ENCODE measurements around the gene ATP1B3. TPM values are rescaled to one million over a fixed set of nuclear protein-coding genes. Genes with fewer than 3 reads are reported as not detected.

ATP1B3 gene
- polyA plus RNA-seq, 1 donor from 2014 or later: 131 TPM

GRCh38 chr3:141849056-141849815, 27.2 kb upstream of the ATP1B3 start:
- TF ChIP-seq SMC3 (conservative IDR thresholded peaks at IDR 0.05; ENCODE audit: poor library complexity) (no peak), EP300 (conservative IDR thresholded peaks at IDR 0.05; ENCODE audit: poor library complexity, severe bottlenecking) (no peak), REST (IDR thresholded peaks at IDR 0.05; ENCODE audit: borderline replicate concordance) (no peak), EZH2 (IDR thresholded peaks at IDR 0.05; ENCODE audit: borderline replicate concordance, insufficient read depth, low read length, poor library complexity, severe bottlenecking) (no peak), MXI1 (conservative IDR thresholded peaks at IDR 0.05; ENCODE audit: poor library complexity, severe bottlenecking) (no peak), POLR2AphosphoS5 (IDR thresholded peaks at IDR 0.05) (no peak), RAD21 (conservative IDR thresholded peaks at IDR 0.05) (no peak), TAF1 (IDR thresholded peaks at IDR 0.05; ENCODE audit: low read depth) (no peak)
- TF ChIP-seq, protein P1, sequence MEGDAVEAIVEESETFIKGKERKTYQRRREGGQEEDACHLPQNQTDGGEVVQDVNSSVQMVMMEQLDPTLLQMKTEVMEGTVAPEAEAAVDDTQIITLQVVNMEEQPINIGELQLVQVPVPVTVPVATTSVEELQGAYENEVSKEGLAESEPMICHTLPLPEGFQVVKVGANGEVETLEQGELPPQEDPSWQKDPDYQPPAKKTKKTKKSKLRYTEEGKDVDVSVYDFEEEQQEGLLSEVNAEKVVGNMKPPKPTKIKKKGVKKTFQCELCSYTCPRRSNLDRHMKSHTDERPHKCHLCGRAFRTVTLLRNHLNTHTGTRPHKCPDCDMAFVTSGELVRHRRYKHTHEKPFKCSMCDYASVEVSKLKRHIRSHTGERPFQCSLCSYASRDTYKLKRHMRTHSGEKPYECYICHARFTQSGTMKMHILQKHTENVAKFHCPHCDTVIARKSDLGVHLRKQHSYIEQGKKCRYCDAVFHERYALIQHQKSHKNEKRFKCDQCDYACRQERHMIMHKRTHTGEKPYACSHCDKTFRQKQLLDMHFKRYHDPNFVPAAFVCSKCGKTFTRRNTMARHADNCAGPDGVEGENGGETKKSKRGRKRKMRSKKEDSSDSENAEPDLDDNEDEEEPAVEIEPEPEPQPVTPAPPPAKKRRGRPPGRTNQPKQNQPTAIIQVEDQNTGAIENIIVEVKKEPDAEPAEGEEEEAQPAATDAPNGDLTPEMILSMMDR (IDR thresholded peaks at IDR 0.05; ENCODE audit: poor library complexity, severe bottlenecking): no peak
- H3K27ac ChIP-seq (ENCODE audit: low read length): no peak overlapping the region
- no peak overlapping the region for H3K4me3 ChIP-seq (ENCODE audit: low read length)
- H3K27me3 ChIP-seq (ENCODE audit: insufficient read depth, low read depth, low read length): no peaks in the 10 kb centered on the region
- no peak overlapping the region for H3K4me2 ChIP-seq (ENCODE audit: low read length)
- no peaks in the 10 kb centered on the region for H3K36me3 ChIP-seq (ENCODE audit: insufficient read depth, low read length)
- no peak overlapping the region for H3K9ac ChIP-seq (ENCODE audit: low read length)
- H3K9me2 ChIP-seq (ENCODE audit: insufficient read depth, low read length): no peaks in the 10 kb centered on the region
- H4K20me1 ChIP-seq (ENCODE audit: insufficient read depth): no peaks in the 10 kb centered on the region
- no peak overlapping the region for H2AFZ ChIP-seq (ENCODE audit: low read depth, low read length)
- H3K9me3 ChIP-seq (ENCODE audit: low read length): no peaks in the 10 kb centered on the region
- no peaks in the 10 kb centered on the region for H3F3A ChIP-seq (ENCODE audit: insufficient read depth, low read length, poor library complexity, severe bottlenecking)
- H3K79me2 ChIP-seq (replicated peaks; ENCODE audit: insufficient read depth, low read length): no peaks in the 10 kb centered on the region

DNA sequence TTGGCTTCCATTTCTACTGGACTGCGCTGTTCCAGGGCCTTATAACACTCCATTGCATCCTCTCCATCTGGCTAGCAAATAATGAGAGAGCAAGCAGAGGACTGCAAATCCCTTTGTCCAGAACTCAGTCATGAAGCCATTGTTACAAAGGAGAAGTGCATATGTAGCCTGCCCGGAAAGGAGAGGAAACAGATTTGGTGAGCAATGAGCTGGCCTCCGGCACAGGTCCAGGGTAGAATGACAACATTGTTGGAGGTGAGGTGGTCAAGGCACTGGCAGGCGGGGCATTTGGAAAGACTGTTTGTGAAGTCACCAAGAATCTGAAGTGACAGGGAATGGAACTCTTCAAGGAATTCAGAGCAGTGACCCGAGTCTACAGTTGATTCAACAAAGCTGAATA, 25.0 kb upstream of the ATP1B3 start:
- TF ChIP-seq REST (IDR thresholded peaks at IDR 0.05; ENCODE audit: borderline replicate concordance) (no peak), EZH2 (IDR thresholded peaks at IDR 0.05; ENCODE audit: borderline replicate concordance, insufficient read depth, low read length, poor library complexity, severe bottlenecking) (no peak), POLR2AphosphoS5 (IDR thresholded peaks at IDR 0.05) (no peak), EP300 (conservative IDR thresholded peaks at IDR 0.05; ENCODE audit: poor library complexity, severe bottlenecking) (no peak), TAF1 (IDR thresholded peaks at IDR 0.05; ENCODE audit: low read depth) (no peak), SMC3 (conservative IDR thresholded peaks at IDR 0.05; ENCODE audit: poor library complexity) (no peak), RAD21 (conservative IDR thresholded peaks at IDR 0.05) (no peak), MXI1 (conservative IDR thresholded peaks at IDR 0.05; ENCODE audit: poor library complexity, severe bottlenecking) (no peak)
- TF ChIP-seq, protein P1 (IDR thresholded peaks at IDR 0.05; ENCODE audit: poor library complexity, severe bottlenecking): no peak
- Histone ChIP-seq H3F3A (ENCODE audit: insufficient read depth, low read length, poor library complexity, severe bottlenecking) (no peaks in the 10 kb centered on the region), H3K27ac (ENCODE audit: low read length) (no peak overlapping the region), H3K4me3 (ENCODE audit: low read length) (no peak overlapping the region), H3K27me3 (ENCODE audit: insufficient read depth, low read depth, low read length) (no peaks in the 10 kb centered on the region), H3K9ac (ENCODE audit: low read length) (no peak overlapping the region), H2AFZ (ENCODE audit: low read depth, low read length) (no peak overlapping the region), H3K9me3 (ENCODE audit: low read length) (no peaks in the 10 kb centered on the region), H3K79me2 (replicated peaks; ENCODE audit: insufficient read depth, low read length) (no peaks in the 10 kb centered on the region), H3K4me2 (ENCODE audit: low read length) (no peak overlapping the region), H4K20me1 (ENCODE audit: insufficient read depth) (no peaks in the 10 kb centered on the region), H3K36me3 (ENCODE audit: insufficient read depth, low read length) (no peaks in the 10 kb centered on the region), H3K9me2 (ENCODE audit: insufficient read depth, low read length) (no peaks in the 10 kb centered on the region)

All from neural cell (in vitro differentiated cells).